ENCODE data around the gene PLLP.
"Not testable (repeated sequence)": the region's sequence is repeated elsewhere in the genome, so short reads cannot be mapped to it uniquely, and the experiment has no call there.

Gene PLLP

GRCh38 chr16:57301126-57301817, 16.8 kb upstream of the PLLP start:
- ATAC-seq, result no peak

GRCh38 chr16:57300387-57301125, 16.1 kb upstream of the PLLP start:
- peak; percentile 83 for ATAC-seq

- peak; percentile 66 to 69 for ATAC-seq
These were observed 15.4 kb upstream of the PLLP start for GRCh38 chr16:57299719-57300386.

GRCh38 chr16:57299009-57299718, 14.7 kb upstream of the PLLP start:
- ATAC-seq, result peak; percentile 18 to 19

- no peak for ATAC-seq
These were observed 13.4 kb upstream of the PLLP start for GRCh38 chr16:57297856-57298255.

GRCh38 chr16:57289391-57290257, 5.2 kb upstream of the PLLP start:
- peak in 1 of 2 donors; percentile 33 for ATAC-seq

- no peak for ATAC-seq
These were observed 907 bp upstream of the PLLP start for GRCh38 chr16:57285379-57285778.

GRCh38 chr16:57284952-57285363, 486 bp upstream of the PLLP start:
- ATAC-seq, result peak in 1 of 2 donors; percentile 36

- ATAC-seq, result no peak
These were observed 588 bp downstream of the PLLP start for GRCh38 chr16:57283959-57284208.

GRCh38 chr16:57283214-57283958, 1.1 kb downstream of the PLLP start:
- no peak for ATAC-seq

- ATAC-seq, result no peak
These were observed 1.8 kb downstream of the PLLP start for GRCh38 chr16:57282510-57283213.

- ATAC-seq, result no peak
These were observed 2.7 kb downstream of the PLLP start for GRCh38 chr16:57281791-57282190.

- ATAC-seq, result no peak
These were observed 4.5 kb downstream of the PLLP start for GRCh38 chr16:57279780-57280638.

- ATAC-seq, result no peak
These were observed 6.0 kb downstream of the PLLP start for GRCh38 chr16:57278494-57278893.

- peak; percentile 67 to 90 for ATAC-seq
These were observed 6.9 kb downstream of the PLLP start for GRCh38 chr16:57277586-57277985.

- ATAC-seq, result no peak
These were observed 7.9 kb downstream of the PLLP start for GRCh38 chr16:57276596-57276995.

- not testable (repeated sequence) for ATAC-seq
These were observed 8.5 kb downstream of the PLLP start for GRCh38 chr16:57275946-57276345.

- no peak for ATAC-seq
These were observed 10.6 kb downstream of the PLLP start for GRCh38 chr16:57273826-57274225.

- no peak for ATAC-seq
These were observed 11.1 kb downstream of the PLLP start for GRCh38 chr16:57273359-57273758.
